Thymus (tissue), 11 donors: ENCODE data around the gene SEPSECS. TPM values are rescaled to one million over a fixed set of nuclear protein-coding genes. Genes with fewer than 3 reads are reported as not detected.

Experiments
- DNase-seq, 9 donors: peaks; one replicate each; pipeline ENCODE4 v3.0.0-alpha.2; 2013; ENCODE audit warnings: low spot score in 9 of 9, low read depth in 6 of 9, missing footprints in 1 of 9
- H3K27ac ChIP-seq, 2 donors: one replicate each; pipeline ENCODE4 v1.5.1; 2013; ENCODE audit warnings: control low read depth in 1 of 2, low read depth in 1 of 2, low read length in 1 of 2, mild to moderate bottlenecking in 1 of 2, moderate library complexity in 1 of 2
- H3K27me3 ChIP-seq, 2 donors: one replicate each; pipeline ENCODE4 v1.5.1; 2013; ENCODE audit warnings: low read length in 1 of 2; ENCODE audit not compliant: control insufficient read depth in 2 of 2, insufficient read depth in 1 of 2
- H3K36me3 ChIP-seq, 2 donors: one replicate each; pipeline ENCODE4 v1.5.1; 2013; ENCODE audit warnings: low read length in 1 of 2, mild to moderate bottlenecking in 1 of 2, moderate library complexity in 1 of 2; ENCODE audit not compliant: control insufficient read depth in 2 of 2, insufficient read depth in 2 of 2
- H3K4me1 ChIP-seq, 2 donors: one replicate each; pipeline ENCODE4 v1.5.1; 2013; ENCODE audit warnings: low read length in 2 of 2; ENCODE audit not compliant: control insufficient read depth in 2 of 2, insufficient read depth in 2 of 2
- H3K4me3 ChIP-seq, 2 donors: one replicate each; pipeline ENCODE4 v1.5.1; 2013; ENCODE audit warnings: low read length in 2 of 2, control low read depth in 1 of 2, mild to moderate bottlenecking in 1 of 2
- H3K9me3 ChIP-seq, 2 donors: one replicate each; pipeline ENCODE4 v1.5.1; 2013; ENCODE audit warnings: low read length in 1 of 2, mild to moderate bottlenecking in 1 of 2; ENCODE audit not compliant: control insufficient read depth in 2 of 2, insufficient read depth in 1 of 2
- WGBS: extraction: QIAGEN DNeasy Blood & Tissue Kit; methylation state at CpG from one replicate; pipeline ENCODE4 v1.1.7; 2013; 5-methylcytosine and 5-hydroxymethylcytosine counted together
- polyA plus RNA-seq: library from polyadenylated mRNA; stranded (reverse); fragments of 200-250 nt; gene quantifications from one replicate; pipeline ENCODE4 v1.2.3, GENCODE V29; 2013
- total RNA-seq: library from RNA; stranded (reverse); fragments of 120-200 nt; gene quantifications from one replicate; pipeline ENCODE4 v1.2.4, GENCODE V29; 2013
- donor health status: healthy.

SEPSECS gene
- total and polyA plus RNA-seq, 2 donors = 14.5 to 15.8 TPM

DNA sequence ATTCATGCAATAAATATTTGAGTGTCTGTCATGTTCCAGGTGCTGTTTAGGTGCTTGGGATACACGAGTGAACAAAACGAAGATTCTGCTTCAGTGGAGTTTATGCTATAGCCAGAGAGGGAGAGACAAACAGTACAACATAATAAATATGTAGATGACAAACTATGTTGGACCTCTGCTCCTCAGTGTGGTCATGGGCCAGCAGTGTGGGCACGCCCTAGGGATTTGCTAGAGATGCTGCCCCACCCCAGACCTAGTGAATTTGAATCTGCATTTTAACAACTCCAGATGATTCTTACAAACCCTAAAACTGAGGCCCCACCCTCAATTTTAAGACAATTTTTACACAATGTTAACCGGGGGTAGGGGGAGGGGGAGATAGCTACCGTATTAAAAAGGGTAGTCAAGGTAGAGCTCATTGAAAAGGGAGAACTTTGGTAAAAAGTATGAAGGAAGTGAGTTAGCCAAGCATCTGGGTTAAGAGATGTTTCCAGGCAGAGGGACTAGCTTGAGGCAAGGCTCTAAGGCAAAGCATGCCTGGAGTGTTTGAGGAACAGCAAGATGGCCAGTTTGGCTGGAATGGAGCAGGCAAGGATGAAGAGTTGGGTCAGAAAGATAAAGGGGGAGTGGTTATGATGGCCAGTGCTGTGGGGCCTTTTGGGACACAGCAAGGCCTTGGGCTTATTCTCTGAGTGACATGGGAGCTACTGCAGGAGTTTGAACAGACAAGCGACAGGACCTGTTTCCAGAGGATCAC is 42.4 kb downstream of the SEPSECS start:
- H3K4me3 ChIP-seq = no peak overlapping the region

GRCh38 chr4:25117274-25117673 is 43.0 kb downstream of the SEPSECS start:
- Histone ChIP-seq H3K27ac (no peak overlapping the region), H3K4me1 (no peaks in the 10 kb centered on the region), H3K4me3 (no peak overlapping the region), H3K27me3 (no peaks in the 10 kb centered on the region), H3K36me3 (no peaks in the 10 kb centered on the region), H3K9me3 (no peaks in the 10 kb centered on the region)
- no peak for DNase-seq
- 98% methylated on average over 4 of the region's 4 CpGs for WGBS

More for the DNA sequence above, 42.4 kb downstream of the SEPSECS start:
- H3K4me1 ChIP-seq = no peaks in the 10 kb centered on the region
- 97% methylated on average over 6 of the region's 6 CpGs for WGBS
- no peaks in the 10 kb centered on the region for H3K36me3 ChIP-seq
- H3K27me3 ChIP-seq = no peaks in the 10 kb centered on the region
- H3K27ac ChIP-seq = no peak overlapping the region
- no peak for DNase-seq
- H3K9me3 ChIP-seq = no peaks in the 10 kb centered on the region

DNA sequence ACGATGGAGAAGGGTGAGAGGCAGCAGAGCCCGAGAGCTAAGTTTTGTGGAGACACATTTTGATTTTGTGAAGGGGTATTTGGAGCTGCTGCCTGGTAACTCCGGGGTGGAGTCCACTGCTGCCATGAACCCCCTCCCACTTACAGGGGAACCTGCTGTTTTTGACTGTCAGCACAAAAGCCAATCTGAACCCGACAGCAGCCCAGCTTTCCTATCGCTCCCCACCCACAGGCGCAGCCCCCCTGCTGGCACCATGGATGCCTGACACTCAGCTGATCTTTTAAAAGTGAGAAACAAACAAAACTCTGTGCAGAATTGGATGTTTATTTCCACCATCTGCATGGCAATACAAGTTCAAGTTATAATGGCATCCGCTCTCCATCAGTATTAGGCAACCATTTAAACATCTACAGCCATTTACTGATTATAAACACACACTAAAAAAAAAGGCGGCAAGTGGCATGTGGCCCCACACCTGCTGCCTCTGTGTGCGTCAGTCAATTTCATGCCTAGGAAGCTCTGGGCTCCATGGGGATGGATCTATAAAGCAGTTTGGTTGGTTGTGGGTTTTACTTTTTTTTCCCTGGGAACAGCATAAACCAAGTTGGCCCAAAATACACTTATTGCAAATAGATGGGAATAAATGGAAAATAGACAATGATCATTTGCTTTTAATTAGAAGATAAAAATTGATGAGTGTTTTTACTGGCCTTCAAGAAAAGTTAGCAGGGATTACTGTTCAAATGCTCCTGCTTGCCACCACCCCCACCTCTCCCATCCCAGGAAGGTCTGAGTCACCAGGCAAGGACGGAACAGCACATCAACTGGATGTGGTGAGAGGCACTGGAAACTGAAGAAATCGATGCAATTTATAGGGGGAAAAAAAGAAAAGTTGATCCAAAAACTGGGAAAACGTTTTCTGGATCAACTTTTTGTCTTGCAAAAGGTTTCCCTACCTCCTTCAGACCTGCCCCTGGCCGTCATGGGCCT is 46.0 kb downstream of the SEPSECS start:
- DNase-seq = no peak
- 89% methylated on average over 13 of the region's 13 CpGs for WGBS
- Histone ChIP-seq H3K4me3 (no peak overlapping the region), H3K27me3 (no peaks in the 10 kb centered on the region), H3K9me3 (no peaks in the 10 kb centered on the region), H3K4me1 (no peaks in the 10 kb centered on the region), H3K27ac (no peak overlapping the region), H3K36me3 (no peaks in the 10 kb centered on the region)

- no peak overlapping the region for H3K4me3 ChIP-seq
- H3K9me3 ChIP-seq = no peaks in the 10 kb centered on the region
- H3K27ac ChIP-seq = no peak overlapping the region
- no peaks in the 10 kb centered on the region for H3K4me1 ChIP-seq
- 95% methylated on average over 3 of the region's 3 CpGs for WGBS
- no peaks in the 10 kb centered on the region for H3K36me3 ChIP-seq
- DNase-seq = no peak
- no peaks in the 10 kb centered on the region for H3K27me3 ChIP-seq
These were observed 47.3 kb downstream of the SEPSECS start for GRCh38 chr4:25112995-25113380.

GRCh38 chr4:25112366-25112994 is 47.8 kb downstream of the SEPSECS start:
- no peak for DNase-seq
- WGBS = 94% methylated on average over 11 of the region's 11 CpGs
- Histone ChIP-seq H3K36me3 (no peaks in the 10 kb centered on the region), H3K27me3 (no peaks in the 10 kb centered on the region), H3K9me3 (no peaks in the 10 kb centered on the region), H3K4me1 (no peaks in the 10 kb centered on the region), H3K27ac (no peak overlapping the region), H3K4me3 (no peak overlapping the region)

- no peaks in the 10 kb centered on the region for H3K27me3 ChIP-seq
- DNase-seq = no peak
- no peak overlapping the region for H3K4me3 ChIP-seq
- 95% methylated on average over 11 of the region's 11 CpGs for WGBS
- H3K27ac ChIP-seq = no peak overlapping the region
- no peaks in the 10 kb centered on the region for H3K9me3 ChIP-seq
- no peaks in the 10 kb centered on the region for H3K4me1 ChIP-seq
- H3K36me3 ChIP-seq = no peaks in the 10 kb centered on the region
These were observed 48.5 kb downstream of the SEPSECS start for GRCh38 chr4:25111648-25112196.

GRCh38 chr4:25110527-25111329 is 49.5 kb downstream of the SEPSECS start:
- Histone ChIP-seq H3K27me3 (no peaks in the 10 kb centered on the region), H3K9me3 (no peaks in the 10 kb centered on the region), H3K4me3 (no peak overlapping the region), H3K27ac (no peak overlapping the region), H3K36me3 (no peaks in the 10 kb centered on the region), H3K4me1 (no peaks in the 10 kb centered on the region)
- WGBS = 90% methylated on average over 8 of the region's 8 CpGs
- DNase-seq = no peak

- no peaks in the 10 kb centered on the region for H3K27me3 ChIP-seq
- H3K36me3 ChIP-seq = no peaks in the 10 kb centered on the region
- no peaks in the 10 kb centered on the region for H3K9me3 ChIP-seq
- no peak overlapping the region for H3K27ac ChIP-seq
- 98% methylated on average over 4 of the region's 4 CpGs for WGBS
- no peak overlapping the region for H3K4me3 ChIP-seq
- H3K4me1 ChIP-seq = no peaks in the 10 kb centered on the region
- no peak for DNase-seq
These were observed 50.7 kb downstream of the SEPSECS start for GRCh38 chr4:25109511-25109910.
